ENCODE measurements around the gene VCL.

DNA sequence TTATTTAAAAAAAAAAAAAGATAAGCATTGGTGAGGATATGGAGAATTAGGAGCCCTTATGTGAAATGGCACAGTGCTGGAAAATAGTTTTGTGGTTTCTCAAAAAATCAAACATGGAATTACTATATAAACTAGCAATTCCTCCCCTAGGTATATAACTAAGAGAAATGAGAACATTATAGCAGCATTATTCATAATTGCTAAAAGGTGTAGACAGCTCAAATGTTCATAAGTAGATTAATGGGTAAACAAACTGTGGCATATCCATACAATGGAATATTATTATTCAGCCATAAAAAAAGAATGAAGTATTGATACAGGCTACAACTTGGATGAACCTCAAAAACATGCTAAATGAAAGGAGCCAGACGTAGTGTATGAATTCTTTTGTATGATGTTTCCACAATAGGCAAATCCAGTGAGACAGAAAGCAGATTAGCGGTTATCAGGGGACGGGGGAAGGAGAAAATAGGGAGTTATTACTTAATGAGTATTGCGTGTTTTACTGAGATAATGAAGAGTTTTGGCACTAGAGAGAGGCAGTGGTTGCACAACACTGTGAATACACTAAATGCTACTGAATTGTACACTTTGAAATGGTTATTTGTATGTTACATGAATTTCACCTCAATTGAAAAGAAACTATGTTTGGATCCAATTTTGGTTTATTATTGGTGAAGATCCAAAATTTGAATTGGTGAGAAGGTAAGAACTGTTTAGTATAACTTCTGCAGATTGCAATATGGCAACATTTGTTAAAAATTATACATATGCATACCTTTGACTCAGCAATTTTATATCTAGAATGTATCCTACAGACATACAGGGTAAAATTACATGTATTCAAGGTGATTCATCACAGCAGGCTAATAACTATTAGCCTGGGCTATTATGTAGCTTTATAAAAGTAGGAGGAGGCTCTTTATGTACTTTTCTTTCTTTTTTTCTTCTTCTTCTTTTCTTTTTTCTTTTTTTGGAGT lies 69.7 kb downstream of the VCL start:
- TF ChIP-seq POLR2A (IDR thresholded peaks at IDR 0.05) = no peak
- TF ChIP-seq, protein P1, sequence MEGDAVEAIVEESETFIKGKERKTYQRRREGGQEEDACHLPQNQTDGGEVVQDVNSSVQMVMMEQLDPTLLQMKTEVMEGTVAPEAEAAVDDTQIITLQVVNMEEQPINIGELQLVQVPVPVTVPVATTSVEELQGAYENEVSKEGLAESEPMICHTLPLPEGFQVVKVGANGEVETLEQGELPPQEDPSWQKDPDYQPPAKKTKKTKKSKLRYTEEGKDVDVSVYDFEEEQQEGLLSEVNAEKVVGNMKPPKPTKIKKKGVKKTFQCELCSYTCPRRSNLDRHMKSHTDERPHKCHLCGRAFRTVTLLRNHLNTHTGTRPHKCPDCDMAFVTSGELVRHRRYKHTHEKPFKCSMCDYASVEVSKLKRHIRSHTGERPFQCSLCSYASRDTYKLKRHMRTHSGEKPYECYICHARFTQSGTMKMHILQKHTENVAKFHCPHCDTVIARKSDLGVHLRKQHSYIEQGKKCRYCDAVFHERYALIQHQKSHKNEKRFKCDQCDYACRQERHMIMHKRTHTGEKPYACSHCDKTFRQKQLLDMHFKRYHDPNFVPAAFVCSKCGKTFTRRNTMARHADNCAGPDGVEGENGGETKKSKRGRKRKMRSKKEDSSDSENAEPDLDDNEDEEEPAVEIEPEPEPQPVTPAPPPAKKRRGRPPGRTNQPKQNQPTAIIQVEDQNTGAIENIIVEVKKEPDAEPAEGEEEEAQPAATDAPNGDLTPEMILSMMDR (IDR thresholded peaks at IDR 0.05) = no peak

Measured in transverse colon (tissue), 3 donors.